Astrocyte of the cerebellum (primary cell): ENCODE data around the gene GASK1B.

ENCODE experiments used
- DNase-seq: peaks from one replicate; pipeline ENCODE4 v3.0.0-alpha.2; 2011; ENCODE audit warnings: low read depth
- H3K4me3 ChIP-seq: 2 replicates; pipeline ENCODE4 v1.5.1; 2011; ENCODE audit warnings: mild to moderate bottlenecking, low read depth, low read length, moderate library complexity
- in situ Hi-C: cut with HindIII; loops from 2 replicates; pipeline ENCODE4 v1.10.0; 2017; ENCODE audit warnings: low sequenced_read_pairs
- TF ChIP-seq, protein P1 (sequence below): IDR thresholded peaks from 2 replicates; pipeline ENCODE4 v1.5.1; 2012; ENCODE audit warnings: low read length, low read depth, moderate library complexity, mild to moderate bottlenecking; ENCODE audit errors: missing control alignments

Gene GASK1B

GRCh38 chr4:158201322-158201721 lies 28.5 kb upstream of the GASK1B start:
- TF ChIP-seq, protein P1, sequence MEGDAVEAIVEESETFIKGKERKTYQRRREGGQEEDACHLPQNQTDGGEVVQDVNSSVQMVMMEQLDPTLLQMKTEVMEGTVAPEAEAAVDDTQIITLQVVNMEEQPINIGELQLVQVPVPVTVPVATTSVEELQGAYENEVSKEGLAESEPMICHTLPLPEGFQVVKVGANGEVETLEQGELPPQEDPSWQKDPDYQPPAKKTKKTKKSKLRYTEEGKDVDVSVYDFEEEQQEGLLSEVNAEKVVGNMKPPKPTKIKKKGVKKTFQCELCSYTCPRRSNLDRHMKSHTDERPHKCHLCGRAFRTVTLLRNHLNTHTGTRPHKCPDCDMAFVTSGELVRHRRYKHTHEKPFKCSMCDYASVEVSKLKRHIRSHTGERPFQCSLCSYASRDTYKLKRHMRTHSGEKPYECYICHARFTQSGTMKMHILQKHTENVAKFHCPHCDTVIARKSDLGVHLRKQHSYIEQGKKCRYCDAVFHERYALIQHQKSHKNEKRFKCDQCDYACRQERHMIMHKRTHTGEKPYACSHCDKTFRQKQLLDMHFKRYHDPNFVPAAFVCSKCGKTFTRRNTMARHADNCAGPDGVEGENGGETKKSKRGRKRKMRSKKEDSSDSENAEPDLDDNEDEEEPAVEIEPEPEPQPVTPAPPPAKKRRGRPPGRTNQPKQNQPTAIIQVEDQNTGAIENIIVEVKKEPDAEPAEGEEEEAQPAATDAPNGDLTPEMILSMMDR: no peak
- DNase-seq: no peak
- no peak overlapping the region for H3K4me3 ChIP-seq
- in situ Hi-C loops: no loop called here

GRCh38 chr4:158200214-158200613 lies 27.4 kb upstream of the GASK1B start:
- DNase-seq: no peak
- no peak overlapping the region for H3K4me3 ChIP-seq
- TF ChIP-seq, protein P1: no peak
- in situ Hi-C loops: no loop called here

DNA sequence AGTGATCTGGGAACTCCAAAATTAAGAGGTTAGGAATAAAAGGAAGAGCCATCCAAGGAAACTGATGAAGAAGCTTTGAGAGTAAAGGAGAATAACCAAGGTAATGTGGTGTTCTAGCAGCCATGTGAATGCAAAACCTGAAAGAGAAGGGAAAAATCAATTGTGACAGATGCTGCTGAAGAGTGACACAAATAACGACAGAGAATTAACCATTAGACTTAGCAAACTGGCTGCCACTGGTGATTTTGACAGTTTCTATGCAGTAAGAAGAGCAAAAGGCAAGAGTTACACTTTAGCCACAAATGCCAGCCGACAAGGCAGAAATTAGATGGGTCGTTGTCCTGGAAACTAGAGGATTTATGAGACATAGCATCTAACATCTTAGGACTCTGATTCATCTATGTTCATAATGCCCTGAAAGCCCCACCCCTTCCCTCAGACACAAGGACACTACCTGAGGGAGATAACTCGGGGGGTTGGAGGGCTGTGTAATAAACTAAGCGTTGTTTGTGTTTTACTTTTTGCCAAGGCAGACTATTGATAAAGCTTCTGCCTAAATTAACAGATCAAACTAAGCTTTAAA lies 24.5 kb upstream of the GASK1B start:
- no peak for DNase-seq
- no peak overlapping the region for H3K4me3 ChIP-seq
- TF ChIP-seq, protein P1: no peak
- in situ Hi-C loops: no loop called here

- TF ChIP-seq, protein P1: no peak
- in situ Hi-C loops: no loop called here
- H3K4me3 ChIP-seq: no peak overlapping the region
- DNase-seq: no peak
These were observed 22.5 kb upstream of the GASK1B start for GRCh38 chr4:158195297-158195696.

- TF ChIP-seq, protein P1: peak; percentile 58
- in situ Hi-C loops: no loop called here
- peak; percentile 4 for DNase-seq
- H3K4me3 ChIP-seq: no peak overlapping the region
These were observed 20.4 kb upstream of the GASK1B start for GRCh38 chr4:158193171-158193749.

DNA sequence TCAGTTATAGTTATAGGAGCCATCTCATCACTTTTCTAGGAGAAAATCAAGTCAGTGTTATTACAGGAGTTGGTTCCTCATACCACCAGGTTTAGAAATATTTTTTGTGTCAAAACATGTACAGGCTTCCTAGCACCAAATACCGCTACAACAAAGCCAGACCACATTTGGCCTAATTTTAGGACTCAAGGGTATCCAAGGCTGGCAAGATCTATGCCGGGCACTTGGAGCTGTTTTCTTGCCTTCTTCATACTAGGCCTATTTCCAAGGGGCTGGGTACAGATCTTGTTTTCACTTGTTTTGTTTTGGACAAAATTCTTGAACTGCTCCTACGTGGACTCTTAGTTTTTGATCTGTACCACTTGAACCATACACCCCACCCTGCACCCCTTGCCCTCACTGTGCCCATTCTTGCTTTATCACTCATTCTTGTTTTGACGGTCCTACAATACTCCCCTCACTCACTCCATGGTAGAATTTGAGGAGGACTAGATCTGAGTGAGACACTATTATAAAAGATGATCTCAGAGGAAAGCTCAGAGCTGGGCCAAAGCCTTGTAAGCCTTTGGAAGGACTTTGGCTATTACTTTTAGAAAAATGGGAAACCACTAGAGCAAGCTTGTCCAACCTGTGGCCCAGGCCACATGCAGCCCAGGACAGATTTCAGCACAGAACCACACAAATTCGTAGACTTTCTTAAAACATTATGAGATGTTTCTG lies 19.8 kb upstream of the GASK1B start:
- DNase-seq: no peak
- in situ Hi-C loops: no loop called here
- H3K4me3 ChIP-seq: no peak overlapping the region
- TF ChIP-seq, protein P1: no peak
